ENCODE measurements around the gene MYLIP. TPM values are rescaled to one million over a fixed set of nuclear protein-coding genes. Genes with fewer than 3 reads are reported as not detected.

The MYLIP gene
- total and polyA plus RNA-seq, 2 donors (not counting 1 experiment from before 2014, with no cell fraction given): 2.5 to 7.6 TPM

- Histone ChIP-seq H3K9me3 (ENCODE audit: control insufficient read depth, insufficient read depth, low read depth, low read length) (no peaks in the 10 kb centered on the region), H3K4me1 (ENCODE audit: control insufficient read depth, extremely low read depth, insufficient read depth, low read length) (no peaks in the 10 kb centered on the region), H3K36me3 (ENCODE audit: control insufficient read depth, insufficient read depth, low read length) (no peaks in the 10 kb centered on the region), H3K9ac (ENCODE audit: insufficient read depth, low read length) (no peak overlapping the region), H3K4me2 (ENCODE audit: extremely low read depth, insufficient read depth, low read length) (no peak overlapping the region), H3K27me3 (ENCODE audit: control insufficient read depth, insufficient read depth, low read length) (peaks cover 16% of the 10 kb centered on the region), H4K20me1 (ENCODE audit: control insufficient read depth, extremely low read depth, insufficient read depth, low read length) (no peaks in the 10 kb centered on the region), H3K79me2 (ENCODE audit: control insufficient read depth, insufficient read depth, low read length) (peaks cover 2% of the 10 kb centered on the region), H2AFZ (ENCODE audit: low read length) (no peak overlapping the region), H3K4me3 (replicated peaks in 1 of 4; ENCODE audit: control extremely low read depth in 1 of 4, insufficient read depth in 1 of 4, low read depth in 3 of 4, low read length in 4 of 4) (no peak overlapping the region), H3K27ac (ENCODE audit: insufficient read depth, low read length) (no peak overlapping the region)
- no peak for TF ChIP-seq EZH2 (IDR thresholded peaks at IDR 0.05; ENCODE audit: low read length, missing control alignments)
- TF ChIP-seq CTCF (conservative IDR thresholded peaks at IDR 0.05 in 1 of 2, IDR thresholded peaks at IDR 0.05 in 1 of 2; ENCODE audit: low read depth in 1 of 2, low read length in 2 of 2): no peak
- DNase-seq (ENCODE audit: low read depth in 2 of 2): no peak
These were observed 4.4 kb upstream of the MYLIP start for GRCh38 chr6:16124198-16125180.

DNA sequence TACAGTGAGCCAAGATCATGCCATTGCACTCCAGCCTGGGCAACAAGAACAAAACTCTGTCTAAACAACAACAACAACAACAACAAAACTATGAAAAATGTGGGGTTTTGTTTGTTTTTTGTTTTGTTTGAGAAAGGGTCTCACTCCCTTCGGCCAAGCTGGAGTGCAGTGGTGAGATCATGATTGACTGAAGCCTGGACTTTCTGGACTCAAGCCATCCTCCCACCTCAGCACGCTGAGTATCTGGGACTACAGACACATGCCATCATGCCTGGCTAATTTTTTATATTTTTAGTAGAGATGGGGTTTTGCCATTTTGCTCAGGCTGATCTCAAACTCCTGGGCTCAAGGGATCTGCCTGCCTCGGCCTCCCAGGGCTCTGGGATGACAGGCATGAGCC is 2.8 kb upstream of the MYLIP start:
- no peak for DNase-seq (ENCODE audit: low read depth in 2 of 2)
- Histone ChIP-seq H3K9ac (ENCODE audit: insufficient read depth, low read length) (no peak overlapping the region), H3K27ac (ENCODE audit: insufficient read depth, low read length) (no peak overlapping the region), H3K4me1 (ENCODE audit: control insufficient read depth, extremely low read depth, insufficient read depth, low read length) (peaks cover 2% of the 10 kb centered on the region), H4K20me1 (ENCODE audit: control insufficient read depth, extremely low read depth, insufficient read depth, low read length) (no peaks in the 10 kb centered on the region), H3K27me3 (ENCODE audit: control insufficient read depth, insufficient read depth, low read length) (peaks cover 16% of the 10 kb centered on the region), H3K9me3 (ENCODE audit: control insufficient read depth, insufficient read depth, low read depth, low read length) (no peaks in the 10 kb centered on the region), H3K4me3 (replicated peaks in 1 of 4; ENCODE audit: control extremely low read depth in 1 of 4, insufficient read depth in 1 of 4, low read depth in 3 of 4, low read length in 4 of 4) (no peak overlapping the region), H3K36me3 (ENCODE audit: control insufficient read depth, insufficient read depth, low read length) (no peaks in the 10 kb centered on the region), H3K4me2 (ENCODE audit: extremely low read depth, insufficient read depth, low read length) (no peak overlapping the region), H2AFZ (ENCODE audit: low read length) (no peak overlapping the region), H3K79me2 (ENCODE audit: control insufficient read depth, insufficient read depth, low read length) (peaks cover 5% of the 10 kb centered on the region)
- TF ChIP-seq CTCF (conservative IDR thresholded peaks at IDR 0.05 in 1 of 2, IDR thresholded peaks at IDR 0.05 in 1 of 2; ENCODE audit: low read depth in 1 of 2, low read length in 2 of 2) (no peak), EZH2 (IDR thresholded peaks at IDR 0.05; ENCODE audit: low read length, missing control alignments) (no peak)

DNA sequence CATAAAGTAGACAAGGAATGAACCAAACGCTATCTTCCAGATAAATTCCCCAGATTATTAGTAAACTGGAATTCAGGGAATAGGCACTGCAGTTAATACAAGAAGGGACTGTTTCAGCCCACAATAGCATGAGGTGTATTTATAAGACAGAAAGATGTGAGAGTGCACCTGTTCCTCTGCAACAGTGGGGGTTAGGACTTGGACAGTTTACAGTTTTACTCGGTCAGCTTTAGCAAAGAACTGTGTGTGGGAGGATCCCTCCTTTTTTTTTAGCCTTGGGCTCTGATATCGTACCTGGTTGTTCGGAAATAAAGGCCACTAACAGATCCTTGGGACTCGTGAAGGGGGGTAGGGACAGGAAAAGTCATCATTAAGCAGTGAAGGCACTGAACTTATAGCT is 2.0 kb upstream of the MYLIP start:
- Histone ChIP-seq H3K36me3 (ENCODE audit: control insufficient read depth, insufficient read depth, low read length) (no peaks in the 10 kb centered on the region), H4K20me1 (ENCODE audit: control insufficient read depth, extremely low read depth, insufficient read depth, low read length) (no peaks in the 10 kb centered on the region)
- no peak for TF ChIP-seq EZH2 (IDR thresholded peaks at IDR 0.05; ENCODE audit: low read length, missing control alignments)
- TF ChIP-seq CTCF (conservative IDR thresholded peaks at IDR 0.05 in 1 of 2, IDR thresholded peaks at IDR 0.05 in 1 of 2; ENCODE audit: low read depth in 1 of 2, low read length in 2 of 2): no peak

More for the DNA sequence above, 2.0 kb upstream of the MYLIP start:
- H2AFZ ChIP-seq (ENCODE audit: low read length): no peak overlapping the region
- peaks cover 5% of the 10 kb centered on the region for H3K4me1 ChIP-seq (ENCODE audit: control insufficient read depth, extremely low read depth, insufficient read depth, low read length)
- H3K9ac ChIP-seq (ENCODE audit: insufficient read depth, low read length): no peak overlapping the region
- no peak overlapping the region for H3K4me2 ChIP-seq (ENCODE audit: extremely low read depth, insufficient read depth, low read length)
- peaks cover 16% of the 10 kb centered on the region for H3K27me3 ChIP-seq (ENCODE audit: control insufficient read depth, insufficient read depth, low read length)
- H3K79me2 ChIP-seq (ENCODE audit: control insufficient read depth, insufficient read depth, low read length): peaks cover 5% of the 10 kb centered on the region
- no peak overlapping the region for H3K27ac ChIP-seq (ENCODE audit: insufficient read depth, low read length)
- DNase-seq (ENCODE audit: low read depth in 2 of 2): no peak
- H3K4me3 ChIP-seq (replicated peaks in 1 of 4; ENCODE audit: control extremely low read depth in 1 of 4, insufficient read depth in 1 of 4, low read depth in 3 of 4, low read length in 4 of 4): no peak overlapping the region
- no peaks in the 10 kb centered on the region for H3K9me3 ChIP-seq (ENCODE audit: control insufficient read depth, insufficient read depth, low read depth, low read length)

Data from fibroblast of lung (primary cell).